IMR-90 (cell line): Measurements from ENCODE around the gene ME1.

Source experiments
- BHLHE40 ChIP-seq: fragments of 150-350 bp; IDR thresholded peaks from 2 replicates; pipeline ENCODE4 v1.6.1; 2016; ENCODE audit warnings: mild to moderate bottlenecking, low read depth, low read length
- CEBPB ChIP-seq: IDR thresholded peaks from 2 replicates; pipeline ENCODE4 v1.6.1; 2012; ENCODE audit warnings: low read depth, low read length, improper control_type of control experiment
- CHD1 ChIP-seq: IDR thresholded peaks from 2 replicates; pipeline ENCODE4 v1.6.1; 2012; ENCODE audit warnings: low read depth, low read length, improper control_type of control experiment
- CTCF ChIP-seq: conservative IDR thresholded peaks from 2 replicates; pipeline ENCODE4 v1.5.1; 2012; ENCODE audit warnings: mild to moderate bottlenecking, low read depth, low read length, improper control_type of control experiment
- FOS ChIP-seq: fragments of 150-350 bp; IDR thresholded peaks from 2 replicates; pipeline ENCODE4 v1.6.1; 2016; ENCODE audit warnings: low read depth, low read length
- MAFK ChIP-seq: IDR thresholded peaks from 2 replicates; pipeline ENCODE4 v1.6.1; 2012; ENCODE audit warnings: low read depth, low read length, improper control_type of control experiment
- NFE2L2 ChIP-seq: fragments of 150-350 bp; IDR thresholded peaks from 2 replicates; pipeline ENCODE4 v1.6.1; 2016; ENCODE audit warnings: low read depth, mild to moderate bottlenecking, low read length
- POLR2A ChIP-seq: IDR thresholded peaks from 2 replicates; pipeline ENCODE4 v1.6.1; 2012; ENCODE audit warnings: mild to moderate bottlenecking, low read depth, low read length
- RAD21 ChIP-seq: IDR thresholded peaks from 2 replicates; pipeline ENCODE4 v1.6.1; 2012; ENCODE audit warnings: low read length, improper control_type of control experiment
- RFX5 ChIP-seq: IDR thresholded peaks from 2 replicates; pipeline ENCODE4 v1.8.0; 2012; ENCODE audit warnings: low read depth, mild to moderate bottlenecking, low read length, moderate library complexity
- SMC3 ChIP-seq: fragments of 150-350 bp; IDR thresholded peaks from 2 replicates; pipeline ENCODE4 v1.6.1; 2016; ENCODE audit warnings: low read depth, mild to moderate bottlenecking, antibody characterized with exemption, low read length, moderate library complexity
- USF2 ChIP-seq: fragments of 150-350 bp; IDR thresholded peaks from 2 replicates; pipeline ENCODE4 v1.6.1; 2017; ENCODE audit warnings: mild to moderate bottlenecking, antibody characterized with exemption, low read length, low read depth

GRCh38 chr6:83461438-83461837, 30.6 kb upstream of the ME1 start:
- TF ChIP-seq CTCF (no peak), POLR2A (no peak), MAFK (no peak), SMC3 (no peak), CEBPB (no peak), RFX5 (no peak), BHLHE40 (no peak), CHD1 (no peak), USF2 (no peak), FOS (no peak), RAD21 (no peak), NFE2L2 (no peak)
